GM23248 (cell line): ENCODE data around the gene FEZF2.

Experiments
- EZH2 ChIP-seq: fragments of 200-600 bp; sonication (generic); IDR thresholded peaks from 2 replicates; pipeline ENCODE4 v1.6.1; 2018; ENCODE audit warnings: antibody characterized with exemption, mild to moderate bottlenecking; ENCODE audit not compliant: insufficient read depth, poor library complexity, severe bottlenecking
- EZH2phosphoT487 ChIP-seq: fragments of 200-600 bp; sonication (generic); IDR thresholded peaks from 2 replicates; pipeline ENCODE4 v1.6.1; 2018; ENCODE audit warnings: antibody characterized with exemption, moderate library complexity, mild to moderate bottlenecking, low read depth; ENCODE audit not compliant: insufficient read depth

DNA sequence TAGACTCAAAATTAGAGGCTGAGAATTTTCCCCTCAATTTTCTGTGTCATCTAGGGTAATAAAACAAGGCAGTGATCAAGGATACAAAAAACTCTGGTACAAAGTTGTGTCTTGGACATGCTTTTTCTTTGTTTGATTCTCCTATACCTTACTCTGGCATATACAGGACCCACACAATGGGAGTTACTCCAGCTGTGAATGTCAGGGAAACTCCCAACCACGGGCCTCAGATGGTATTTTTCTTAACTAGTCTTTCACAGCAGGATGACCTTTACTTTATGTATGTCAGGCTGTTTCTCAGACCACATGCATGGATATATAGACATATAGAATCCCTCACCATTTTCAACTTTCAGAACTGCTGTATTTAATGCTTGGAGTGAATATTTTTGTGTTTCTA lies 41.3 kb downstream of the FEZF2 start:
- TF ChIP-seq EZH2 (no peak), EZH2phosphoT487 (no peak)
